IgD-negative memory B cell (primary cell): Measurements from ENCODE around the gene MICOS13. TPM values are rescaled to one million over a fixed set of nuclear protein-coding genes. Genes with fewer than 3 reads are reported as not detected.

Experiments used
- H3K27ac Mint-ChIP-seq, 3 donors: one replicate each; pipeline ENCODE4 v1.8.0; 2020 to 2022; ENCODE audit warnings: mild to moderate bottlenecking in 3 of 3, mixed read lengths in 3 of 3, moderate library complexity in 1 of 3
- H3K27me3 Mint-ChIP-seq: one replicate; pipeline ENCODE4 v1.8.0; 2021; ENCODE audit warnings: mixed read lengths
- H3K36me3 Mint-ChIP-seq: one replicate; pipeline ENCODE4 v1.8.0; 2020; ENCODE audit warnings: mild to moderate bottlenecking, mixed read lengths
- H3K4me1 Mint-ChIP-seq, 3 donors: one replicate each; pipeline ENCODE4 v1.8.0; 2020 to 2022; ENCODE audit warnings: mixed read lengths in 3 of 3, mild to moderate bottlenecking in 1 of 3
- H3K4me3 Mint-ChIP-seq, 4 donors: one replicate each; pipeline ENCODE4 v1.8.0; 2020 to 2022; ENCODE audit warnings: mild to moderate bottlenecking in 4 of 4, mixed read lengths in 4 of 4, moderate library complexity in 3 of 4
- H3K9me3 Mint-ChIP-seq, 3 donors: one replicate each; pipeline ENCODE4 v1.8.0; 2020 to 2021; ENCODE audit warnings: mixed read lengths in 3 of 3, mild to moderate bottlenecking in 1 of 3
- polyA plus RNA-seq: library from polyadenylated mRNA; unstranded; fragments of 300-500 nt; fragmentation: Illumina TruSeq; gene quantifications from one replicate; pipeline ENCODE4 v1.2.3, GENCODE V29; 2021

The MICOS13 gene, protein sequence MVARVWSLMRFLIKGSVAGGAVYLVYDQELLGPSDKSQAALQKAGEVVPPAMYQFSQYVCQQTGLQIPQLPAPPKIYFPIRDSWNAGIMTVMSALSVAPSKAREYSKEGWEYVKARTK
- 107 TPM for polyA plus RNA-seq

DNA sequence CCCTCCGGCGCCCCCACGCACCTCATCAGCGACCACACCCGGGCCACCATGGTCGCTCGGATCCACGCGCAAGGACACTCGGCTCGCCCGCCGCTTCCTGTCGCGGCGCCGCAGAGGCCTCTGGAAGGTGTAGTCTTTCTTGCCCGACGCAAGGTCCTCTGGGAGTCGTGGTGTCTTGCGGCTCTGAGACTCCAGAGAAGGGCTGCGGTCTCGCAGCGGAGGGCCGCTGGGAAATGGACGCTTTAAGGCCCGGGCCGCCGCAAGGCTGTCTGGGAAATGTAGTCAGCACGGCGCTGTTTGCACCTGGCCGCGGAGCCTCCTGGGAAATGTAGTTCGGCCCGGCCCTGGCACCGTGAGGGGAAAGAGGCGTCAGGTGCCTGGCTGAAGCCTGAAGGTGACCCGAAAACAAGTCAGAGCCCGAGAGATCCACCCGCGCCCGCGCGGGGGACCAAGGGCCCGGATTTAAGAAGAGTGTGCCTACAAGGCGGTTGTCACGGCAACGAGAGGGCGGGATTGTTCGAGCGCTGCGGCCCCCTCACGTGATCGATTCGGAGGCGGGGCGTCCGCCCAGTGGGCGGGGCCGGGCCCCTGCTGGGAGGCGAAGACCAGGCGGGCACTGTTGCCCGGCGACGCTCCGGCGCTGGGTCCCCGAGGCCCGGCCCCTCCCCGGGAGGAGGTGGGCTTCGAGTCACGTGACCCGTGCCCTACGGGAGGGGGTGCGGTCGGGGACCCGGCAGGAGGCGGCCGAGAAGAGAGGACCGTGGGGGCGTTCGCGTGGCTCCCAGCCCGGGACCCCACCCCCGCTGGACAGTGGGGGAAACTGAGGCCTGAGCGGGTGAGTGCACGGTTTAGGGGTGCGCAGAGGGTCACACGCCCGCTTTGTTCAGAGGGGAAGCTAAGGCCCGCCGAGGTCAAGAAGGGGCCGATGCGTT is at the start of gene MICOS13, which contains the start of gene HSD11B1L:
MICOS13 (minus strand) TSS at position 80 of the 932 bp plus-strand sequence; CDS start at position 50, 30 bp downstream.
HSD11B1L (plus strand) TSS at position 591 of the 932 bp plus-strand sequence. CDS start 3,806 bp downstream, outside the sequence.
- peak within 1 kb of the TSS; percentile 89 to 96 (median 94) for H3K4me3 Mint-ChIP-seq
- peaks cover 5 to 11% (median 11%) of the 10 kb centered on the region in 3 donors for H3K4me1 Mint-ChIP-seq
- H3K27me3 Mint-ChIP-seq = peaks cover 3% of the 10 kb centered on the region
- H3K9me3 Mint-ChIP-seq = no peaks in the 10 kb centered on the region
- H3K27ac Mint-ChIP-seq = peak within 1 kb of the TSS; percentile 97 to 100 (median 99)
- H3K36me3 Mint-ChIP-seq = no peaks in the 10 kb centered on the region

DNA sequence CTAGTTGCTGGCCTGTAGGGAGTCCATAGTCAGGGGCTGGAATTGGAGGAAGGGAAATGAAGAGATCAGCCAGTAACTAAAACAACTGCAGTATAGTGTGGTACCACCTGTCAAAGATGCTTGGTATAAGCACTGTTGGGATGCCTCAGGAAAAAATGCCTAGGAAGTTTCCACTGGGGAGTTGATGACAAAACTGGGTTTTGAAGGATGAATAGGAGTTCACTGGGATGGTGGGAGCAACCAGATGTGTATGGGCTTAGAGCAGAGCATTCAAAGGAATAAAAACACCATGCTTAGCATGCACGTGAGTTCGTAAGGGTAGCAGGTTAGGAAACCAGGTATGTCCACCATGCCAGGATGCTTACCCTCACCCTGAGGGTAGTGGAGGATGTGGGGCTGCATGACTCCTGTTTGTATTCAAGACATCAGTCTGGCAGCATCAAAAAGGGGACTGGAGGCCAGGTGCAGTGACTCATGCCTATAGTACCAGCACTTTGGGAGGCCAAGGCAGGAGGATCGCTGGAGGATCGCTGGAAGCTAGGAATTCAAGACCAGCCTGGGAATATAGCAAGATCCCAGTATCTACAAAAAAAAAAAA is 47.2 kb upstream of the MICOS13 start:
- Mint-ChIP-seq H3K27me3 (peaks cover 3% of the 10 kb centered on the region), H3K27ac (no peak overlapping the region), H3K4me3 (peak overlapping the region in 1 of 4 donors; percentile 76), H3K4me1 (no peaks in the 10 kb centered on the region), H3K36me3 (no peaks in the 10 kb centered on the region), H3K9me3 (no peaks in the 10 kb centered on the region)

DNA sequence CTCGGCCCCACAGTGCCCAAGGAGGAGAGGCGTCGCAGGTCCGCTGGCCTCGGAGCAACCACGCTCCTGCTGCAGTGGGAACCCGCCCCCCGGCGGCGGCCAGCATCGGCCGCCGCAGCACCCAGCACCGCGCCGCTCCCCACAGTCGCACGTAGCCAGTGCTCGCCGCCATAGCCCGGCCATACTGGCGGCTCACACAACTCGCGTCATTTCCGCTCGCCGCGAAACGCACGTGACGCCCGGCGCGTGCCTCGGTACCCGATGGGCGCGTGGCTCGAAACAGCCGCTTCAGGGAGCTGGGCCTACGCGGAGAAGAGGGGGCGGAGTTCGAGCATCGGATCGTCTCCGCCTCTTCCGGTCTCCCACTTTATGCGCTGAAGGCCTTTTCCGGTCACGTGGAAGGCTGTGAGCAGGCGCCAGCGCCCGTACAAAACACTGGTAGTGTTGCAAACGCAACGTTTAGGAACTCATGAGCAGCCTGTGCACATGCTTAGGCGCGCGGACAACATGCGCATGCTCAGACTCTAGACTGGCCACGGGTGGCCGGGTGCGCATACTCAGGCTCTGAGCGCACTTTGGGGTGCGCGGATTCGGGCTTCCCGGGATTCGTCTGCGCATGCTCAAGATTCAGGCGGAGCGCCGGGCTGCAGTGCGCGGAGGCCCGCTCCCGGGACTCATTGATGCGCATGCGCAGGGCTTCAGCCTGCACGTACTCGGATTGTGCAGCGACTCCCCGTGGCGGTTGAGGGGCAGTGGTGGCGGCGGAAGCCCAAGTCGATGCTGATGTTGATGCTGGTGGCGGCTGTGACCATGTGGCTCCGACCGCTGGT is 39.9 kb upstream of the MICOS13 start, which contains the start of the genes CATSPERD and LONP1:
CATSPERD (plus strand) TSS at position 677 of the 830 bp plus-strand sequence; CDS start at position 778, 101 bp downstream.
LONP1 (minus strand) TSS at position 186 of the 830 bp plus-strand sequence; CDS start at position 172, 14 bp downstream.
- Mint-ChIP-seq H3K36me3 (no peaks in the 10 kb centered on the region), H3K27ac (peak within 1 kb of the TSS; percentile 97 to 99 (median 98)), H3K4me1 (peaks cover 13 to 17% (median 17%) of the 10 kb centered on the region in 3 donors), H3K9me3 (no peaks in the 10 kb centered on the region), H3K27me3 (peaks cover 2% of the 10 kb centered on the region), H3K4me3 (peak within 1 kb of the TSS; percentile 88 to 96 (median 96))

GRCh38 chr19:5719274-5719960 is 39.1 kb upstream of the MICOS13 start:
- Mint-ChIP-seq H3K27ac (peak overlapping the region; percentile 97 to 99 (median 98)), H3K4me1 (peaks cover 13 to 17% (median 17%) of the 10 kb centered on the region in 3 donors), H3K27me3 (no peaks in the 10 kb centered on the region), H3K9me3 (no peaks in the 10 kb centered on the region), H3K36me3 (no peaks in the 10 kb centered on the region), H3K4me3 (peak overlapping the region; percentile 88 to 96 (median 96))

DNA sequence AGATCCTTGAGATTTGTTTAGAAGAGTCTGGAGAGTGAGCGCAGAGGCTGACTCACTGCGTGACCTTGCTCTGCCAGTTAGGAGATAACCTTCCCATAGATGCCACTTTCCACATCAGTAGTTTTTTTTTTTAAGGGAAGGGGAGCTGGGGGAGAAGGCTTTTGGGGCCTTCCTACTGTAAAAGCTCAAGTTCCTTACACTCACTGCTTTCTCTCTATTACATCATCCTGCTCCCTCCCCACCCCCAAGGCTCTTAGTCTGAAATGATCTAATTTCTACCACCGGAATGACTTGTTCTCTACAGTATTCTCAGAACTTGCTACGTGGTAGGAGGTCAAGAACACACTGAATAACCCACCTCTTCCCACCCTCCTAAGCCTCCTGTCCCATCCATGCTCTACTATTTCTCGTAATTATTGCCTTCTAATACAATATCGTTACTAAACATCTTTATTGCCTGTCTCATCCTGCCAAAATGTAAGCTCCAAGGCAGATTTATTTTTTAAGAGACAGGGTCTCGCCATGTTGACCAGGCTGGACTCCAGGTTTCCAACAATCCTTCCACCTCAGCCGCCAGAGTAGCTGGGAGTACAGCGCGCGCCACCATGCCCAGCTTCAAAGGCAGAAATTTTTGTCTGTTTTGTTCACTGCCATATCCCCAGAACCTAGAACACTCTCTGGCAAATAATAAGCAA is 38.4 kb upstream of the MICOS13 start:
- Mint-ChIP-seq H3K9me3 (no peaks in the 10 kb centered on the region), H3K27me3 (no peaks in the 10 kb centered on the region), H3K27ac (peak overlapping the region; percentile 97 to 99 (median 98)), H3K4me3 (peak overlapping the region; percentile 88 to 95 (median 92)), H3K4me1 (peaks cover 13 to 17% (median 17%) of the 10 kb centered on the region in 3 donors), H3K36me3 (no peaks in the 10 kb centered on the region)

DNA sequence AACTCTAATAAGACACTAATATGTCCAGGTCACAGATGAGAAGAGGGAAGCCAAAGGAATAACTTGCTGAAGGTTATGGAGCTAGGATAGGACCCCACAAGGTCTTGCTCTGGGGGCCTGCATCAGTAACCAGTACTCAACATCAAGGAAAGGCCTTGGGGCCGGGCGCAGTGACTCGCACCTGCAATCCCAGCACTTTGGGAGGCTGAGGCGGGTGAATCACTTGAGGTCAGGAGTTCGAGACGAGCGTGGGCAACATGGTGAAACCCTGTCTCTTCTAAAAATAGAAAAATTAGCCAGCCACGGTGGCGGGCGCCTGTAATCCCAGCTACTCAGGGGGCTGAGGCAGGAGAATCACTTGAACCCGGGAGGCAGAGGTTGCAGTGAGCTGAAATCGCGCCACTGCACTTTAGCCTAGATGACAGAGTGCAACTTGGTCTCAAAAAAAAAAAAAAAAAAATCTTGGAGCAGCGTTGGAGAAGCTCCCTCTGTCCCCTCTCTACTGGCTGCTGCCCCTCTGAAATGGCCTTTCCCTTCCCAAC is 37.8 kb upstream of the MICOS13 start:
- H3K4me1 Mint-ChIP-seq = peaks cover 13 to 17% (median 17%) of the 10 kb centered on the region in 3 donors
- H3K27me3 Mint-ChIP-seq = no peaks in the 10 kb centered on the region
- H3K36me3 Mint-ChIP-seq = no peaks in the 10 kb centered on the region
- peak overlapping the region; percentile 88 to 95 (median 92) for H3K4me3 Mint-ChIP-seq
- no peaks in the 10 kb centered on the region for H3K9me3 Mint-ChIP-seq
- H3K27ac Mint-ChIP-seq = peak overlapping the region in 2 of 3 donors; percentile 80 to 99

GRCh38 chr19:5717215-5717935 is 37.1 kb upstream of the MICOS13 start:
- peak overlapping the region in 2 of 4 donors; percentile 75 to 79 for H3K4me3 Mint-ChIP-seq
- no peaks in the 10 kb centered on the region for H3K9me3 Mint-ChIP-seq
- H3K4me1 Mint-ChIP-seq = peaks cover 13 to 17% (median 17%) of the 10 kb centered on the region in 3 donors
- no peaks in the 10 kb centered on the region for H3K27me3 Mint-ChIP-seq
- peak overlapping the region in 2 of 3 donors; percentile 73 to 80 for H3K27ac Mint-ChIP-seq
- H3K36me3 Mint-ChIP-seq = no peaks in the 10 kb centered on the region

- Mint-ChIP-seq H3K4me3 (no peak overlapping the region), H3K27ac (no peak overlapping the region), H3K36me3 (no peaks in the 10 kb centered on the region), H3K27me3 (no peaks in the 10 kb centered on the region), H3K9me3 (no peaks in the 10 kb centered on the region), H3K4me1 (peaks cover 9 to 17% (median 11%) of the 10 kb centered on the region in 3 donors)
Measured at GRCh38 chr19:5714816-5715215, 34.5 kb upstream of the MICOS13 start.

DNA sequence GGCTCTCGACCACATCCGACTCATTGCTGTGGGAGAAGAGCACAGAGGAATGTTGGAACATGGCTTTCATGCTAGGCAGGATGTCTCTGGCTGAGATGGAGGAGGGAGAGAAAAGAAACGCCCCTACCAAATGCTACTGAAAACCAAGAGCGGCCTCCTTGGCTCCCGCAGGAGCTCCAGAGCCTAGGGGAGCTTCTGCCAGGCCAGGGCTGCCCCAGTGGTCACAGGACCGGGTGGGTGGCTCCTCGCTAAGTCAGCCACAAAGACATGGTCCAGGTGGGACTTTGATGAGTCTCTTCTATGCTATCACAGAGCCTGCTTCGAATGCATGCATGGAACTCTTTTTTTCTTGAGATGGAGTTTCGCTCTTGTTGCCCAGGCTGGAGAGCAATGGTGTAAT is 32.9 kb upstream of the MICOS13 start:
- Mint-ChIP-seq H3K27me3 (no peaks in the 10 kb centered on the region), H3K4me3 (no peak overlapping the region), H3K36me3 (no peaks in the 10 kb centered on the region)

DNA sequence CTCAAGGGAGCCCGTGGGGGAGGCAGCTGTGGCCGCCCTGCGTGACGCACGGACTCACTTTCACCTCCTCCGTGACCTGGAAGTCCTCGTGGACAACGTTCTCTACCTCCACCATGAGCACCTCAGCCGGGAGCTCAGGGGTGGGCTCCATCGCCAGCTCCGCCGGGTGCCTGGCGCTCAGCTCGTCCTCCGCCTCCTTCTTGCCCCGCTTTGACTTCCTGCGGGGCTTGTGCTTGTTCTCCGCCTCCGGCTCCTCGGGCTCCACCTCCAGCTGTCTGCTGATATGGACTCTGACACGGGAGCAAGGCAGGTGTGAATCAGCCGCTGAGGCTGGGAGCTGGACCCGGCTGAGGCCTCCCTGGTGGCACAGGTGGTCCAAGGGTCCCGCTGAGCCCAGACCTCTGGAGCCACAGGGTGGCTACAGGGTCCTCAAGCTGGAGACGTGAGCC is 31.4 kb upstream of the MICOS13 start:
- Mint-ChIP-seq H3K4me1 (no peaks in the 10 kb centered on the region), H3K36me3 (no peaks in the 10 kb centered on the region), H3K27ac (no peak overlapping the region), H3K9me3 (no peaks in the 10 kb centered on the region), H3K27me3 (no peaks in the 10 kb centered on the region), H3K4me3 (no peak overlapping the region)

More for the DNA sequence above, 32.9 kb upstream of the MICOS13 start:
- H3K27ac Mint-ChIP-seq = no peak overlapping the region
- H3K9me3 Mint-ChIP-seq = no peaks in the 10 kb centered on the region
- peaks cover 0 to 7% (median 0%) of the 10 kb centered on the region in 3 donors for H3K4me1 Mint-ChIP-seq

GRCh38 chr19:5711025-5711424 is 30.7 kb upstream of the MICOS13 start:
- Mint-ChIP-seq H3K36me3 (peaks cover 3% of the 10 kb centered on the region), H3K27ac (no peak overlapping the region), H3K4me1 (no peaks in the 10 kb centered on the region), H3K9me3 (no peaks in the 10 kb centered on the region), H3K4me3 (no peak overlapping the region), H3K27me3 (no peaks in the 10 kb centered on the region)
